ENCODE data around the gene RANBP17. TPM values are rescaled to one million over a fixed set of nuclear protein-coding genes. Genes with fewer than 3 reads are reported as not detected.
"Not testable (repeated sequence)": the region's sequence is repeated elsewhere in the genome, so short reads cannot be mapped to it uniquely, and the experiment has no call there.

RANBP17 gene
- total RNA-seq, 2 experiments from 2014 or later, result not detected

DNA sequence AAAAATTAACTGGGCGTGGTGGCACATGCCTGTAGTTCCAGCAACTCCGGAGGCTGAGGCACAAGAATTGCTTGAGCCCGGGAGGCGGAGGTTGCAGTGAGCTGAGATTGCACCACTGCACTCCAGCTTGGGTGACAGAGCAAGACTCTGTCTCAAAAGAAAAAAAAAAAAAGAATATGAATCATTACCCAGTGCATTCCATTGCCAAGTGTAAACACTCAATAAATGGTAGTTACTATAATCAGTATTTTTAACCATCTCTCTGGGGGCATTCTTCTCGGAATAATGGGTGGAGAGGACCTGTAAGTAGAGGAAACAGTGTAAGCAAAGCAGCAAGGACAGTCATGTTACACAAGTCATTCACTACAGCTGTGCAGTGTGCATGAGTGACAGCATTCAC lies 13.8 kb upstream of the RANBP17 start:
- no peak for ATAC-seq
- Mint-ChIP-seq H3K4me1 (no peaks in the 10 kb centered on the region), H3K27me3 (no peaks in the 10 kb centered on the region), H3K9me3 (ENCODE audit: low read depth) (no peaks in the 10 kb centered on the region), H3K36me3 (no peaks in the 10 kb centered on the region), H3K4me3 (no peak overlapping the region), H3K27ac (no peak overlapping the region)
- DNase-seq, result no peak
- CTCF ChIA-PET, result interaction anchor here (0.6 kb wide), 1 partner anchor 15 kb away, joined by 3 read pairs; no protein-coding TSS in a partner anchor

DNA sequence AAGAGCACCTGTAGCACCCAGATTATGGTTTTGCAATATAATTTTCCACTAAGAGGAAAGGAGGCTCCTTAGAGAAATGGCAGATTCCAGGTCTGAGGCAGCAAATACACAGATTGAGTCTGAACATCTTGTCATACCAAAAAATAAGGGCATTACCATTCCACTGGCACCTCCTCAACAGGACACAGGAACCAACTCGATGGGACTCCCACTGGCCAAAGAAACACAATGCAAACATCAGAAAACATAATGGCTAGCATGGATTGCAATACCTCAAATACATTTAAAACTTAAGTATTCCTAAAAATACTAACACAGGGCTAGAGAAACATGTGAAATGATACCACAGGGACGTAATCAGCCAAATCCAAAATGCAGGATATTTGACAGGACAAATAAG lies 12.4 kb upstream of the RANBP17 start:
- Mint-ChIP-seq H3K9me3 (ENCODE audit: low read depth) (no peaks in the 10 kb centered on the region), H3K4me1 (no peaks in the 10 kb centered on the region), H3K27ac (no peak overlapping the region), H3K4me3 (no peak overlapping the region), H3K27me3 (no peaks in the 10 kb centered on the region), H3K36me3 (no peaks in the 10 kb centered on the region)
- CTCF ChIA-PET, result no interaction called here
- no peak for DNase-seq
- ATAC-seq, result no peak

DNA sequence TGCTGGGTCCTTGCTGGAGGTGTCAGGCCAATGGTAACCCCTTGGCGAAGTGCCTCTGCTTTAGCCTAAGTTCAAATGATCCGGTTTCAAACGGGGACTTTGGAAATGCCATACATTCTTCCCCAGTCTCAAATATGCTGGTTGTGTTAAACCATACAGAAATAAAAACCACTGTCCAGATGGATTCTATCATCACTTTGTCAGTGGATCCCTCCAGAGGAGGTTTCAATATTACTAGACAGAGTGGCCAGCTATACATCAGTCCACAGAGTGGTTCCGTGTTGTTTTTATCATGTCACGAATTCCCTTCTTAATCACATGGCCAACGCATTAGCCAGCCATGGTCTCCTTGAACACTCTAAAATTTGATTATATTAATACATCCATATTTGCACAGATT lies 7.3 kb upstream of the RANBP17 start:
- CTCF ChIA-PET, result interaction anchor here (0.8 kb wide), 1 partner anchor 12 kb away, joined by 4 read pairs; no protein-coding TSS in a partner anchor
- H3K4me1 Mint-ChIP-seq, result no peaks in the 10 kb centered on the region
- H3K36me3 Mint-ChIP-seq, result no peaks in the 10 kb centered on the region
- H3K9me3 Mint-ChIP-seq (ENCODE audit: low read depth), result peaks cover 3% of the 10 kb centered on the region
- ATAC-seq (no peak), DNase-seq (no peak)
- H3K4me3 Mint-ChIP-seq, result no peak overlapping the region
- no peaks in the 10 kb centered on the region for H3K27me3 Mint-ChIP-seq
- H3K27ac Mint-ChIP-seq, result no peak overlapping the region

DNA sequence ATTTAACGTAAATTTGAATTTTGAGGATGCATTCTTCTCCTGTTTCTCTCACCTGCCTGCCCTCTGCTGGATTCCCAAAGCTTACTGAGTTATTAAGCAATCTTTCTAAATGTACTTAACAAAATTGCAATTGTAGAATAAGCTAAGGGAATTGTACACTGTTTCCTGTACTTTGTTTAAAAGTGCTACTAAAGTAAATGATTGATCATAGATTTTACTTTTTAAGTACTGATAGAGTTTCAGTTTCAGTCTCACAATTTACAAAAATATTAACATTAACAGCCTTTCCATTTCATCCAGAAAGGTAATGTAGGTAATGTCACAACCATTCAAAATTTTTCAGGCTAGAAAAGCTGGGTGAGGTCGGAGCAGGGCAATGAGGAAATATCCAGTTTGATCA lies 4.8 kb upstream of the RANBP17 start:
- no peak overlapping the region for H3K4me3 Mint-ChIP-seq
- peaks cover 3% of the 10 kb centered on the region for H3K4me1 Mint-ChIP-seq
- H3K27ac Mint-ChIP-seq, result no peak overlapping the region
- no peak for DNase-seq
- CTCF ChIA-PET, result no interaction called here
- H3K27me3 Mint-ChIP-seq, result peaks cover 11% of the 10 kb centered on the region
- H3K36me3 Mint-ChIP-seq, result peaks cover 11% of the 10 kb centered on the region
- ATAC-seq, result no peak
- peaks cover 14% of the 10 kb centered on the region for H3K9me3 Mint-ChIP-seq (ENCODE audit: low read depth)

DNA sequence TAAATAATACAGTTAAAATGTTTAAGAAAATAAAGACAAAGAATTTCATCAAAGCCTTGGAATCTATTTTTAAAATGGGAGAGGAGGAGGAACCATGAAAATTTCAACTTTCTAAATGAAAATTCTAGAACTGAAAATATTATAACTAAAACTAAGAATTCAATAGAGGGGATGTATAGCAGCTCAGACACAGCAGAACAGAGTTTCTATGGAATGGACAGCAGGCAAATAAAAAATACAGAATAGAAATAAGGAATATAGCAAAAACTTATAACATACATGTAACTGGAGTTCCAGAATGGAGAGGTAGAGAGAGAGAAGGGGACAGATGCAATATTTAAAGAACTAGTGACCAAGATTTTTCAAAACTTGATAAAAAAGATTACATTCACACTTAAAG lies 1.4 kb upstream of the RANBP17 start:
- peaks cover 11% of the 10 kb centered on the region for H3K36me3 Mint-ChIP-seq
- ATAC-seq, result no peak
- H3K4me3 Mint-ChIP-seq, result no peak overlapping the region
- no peak for DNase-seq
- H3K27me3 Mint-ChIP-seq, result peaks cover 28% of the 10 kb centered on the region
- H3K4me1 Mint-ChIP-seq, result peaks cover 3% of the 10 kb centered on the region
- peaks cover 17% of the 10 kb centered on the region for H3K9me3 Mint-ChIP-seq (ENCODE audit: low read depth)
- no peak overlapping the region for H3K27ac Mint-ChIP-seq
- CTCF ChIA-PET, result no interaction called here

DNA sequence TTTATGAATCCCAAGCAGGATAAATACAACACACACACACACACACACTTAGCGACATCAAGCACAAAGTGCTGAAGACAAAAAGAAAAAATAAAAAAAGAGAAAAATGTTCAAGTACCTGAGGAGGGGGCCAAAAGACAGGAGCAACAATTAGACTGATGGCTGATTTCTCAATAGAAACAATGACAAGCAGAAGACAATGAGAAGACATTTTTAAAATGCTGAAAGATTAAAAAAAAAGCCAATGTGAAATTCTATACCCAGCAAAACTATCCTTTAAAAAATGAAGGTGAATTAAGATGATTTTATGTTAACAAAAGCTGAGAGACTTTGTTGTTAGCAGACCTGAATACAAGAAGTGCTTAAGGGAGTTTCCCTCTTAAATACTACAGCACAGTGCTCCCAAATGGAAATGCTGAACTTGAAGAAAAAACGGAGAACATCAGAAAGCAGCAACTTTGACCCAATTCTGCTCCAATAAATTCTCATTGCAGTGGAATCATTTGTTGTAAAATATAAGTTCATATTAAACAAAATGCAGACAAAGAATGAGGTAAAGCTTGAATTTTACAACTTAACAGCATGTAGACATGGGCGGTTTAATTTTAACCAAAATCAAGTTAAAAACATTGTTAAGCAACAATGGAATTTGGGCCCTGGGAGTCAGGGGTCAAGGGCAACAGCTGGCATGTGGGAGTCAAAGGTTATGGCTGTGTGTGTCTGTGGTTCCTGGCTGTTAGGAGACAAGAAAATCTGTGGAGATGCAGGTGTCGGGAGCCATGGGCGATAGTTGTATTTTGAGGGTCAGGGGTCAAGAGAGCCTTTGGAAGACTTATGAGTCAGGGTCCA lies 776 bp upstream of the RANBP17 start:
- H3K4me1 Mint-ChIP-seq, result peaks cover 3% of the 10 kb centered on the region
- no peak for ATAC-seq
- peaks cover 28% of the 10 kb centered on the region for H3K27me3 Mint-ChIP-seq
- peak overlapping the region; percentile 47 for H3K27ac Mint-ChIP-seq
- no peak for DNase-seq
- peaks cover 17% of the 10 kb centered on the region for H3K9me3 Mint-ChIP-seq (ENCODE audit: low read depth)
- CTCF ChIA-PET, result no interaction called here
- no peak overlapping the region for H3K4me3 Mint-ChIP-seq
- H3K36me3 Mint-ChIP-seq, result peaks cover 11% of the 10 kb centered on the region

DNA sequence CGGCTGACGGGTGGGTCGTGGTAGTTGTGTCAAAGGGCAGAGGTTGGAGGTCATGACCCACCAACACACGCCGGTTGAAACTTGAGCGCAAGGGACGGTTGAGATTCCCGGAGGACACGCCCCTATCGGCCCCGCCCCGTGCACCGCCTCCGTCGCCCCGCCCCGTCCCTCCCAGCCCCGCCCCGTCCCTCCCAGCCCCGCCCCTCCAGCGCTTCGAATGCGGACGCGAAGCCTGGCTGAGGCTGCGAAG lies 226 bp upstream of the RANBP17 start:
- CTCF ChIA-PET, result no interaction called here
- ATAC-seq (no peak), DNase-seq (no peak)
- Mint-ChIP-seq H3K4me3 (no peak overlapping the region), H3K9me3 (ENCODE audit: low read depth) (peaks cover 17% of the 10 kb centered on the region), H3K36me3 (peaks cover 11% of the 10 kb centered on the region), H3K27ac (peak overlapping the region; percentile 47), H3K27me3 (peaks cover 28% of the 10 kb centered on the region), H3K4me1 (peaks cover 3% of the 10 kb centered on the region)

DNA sequence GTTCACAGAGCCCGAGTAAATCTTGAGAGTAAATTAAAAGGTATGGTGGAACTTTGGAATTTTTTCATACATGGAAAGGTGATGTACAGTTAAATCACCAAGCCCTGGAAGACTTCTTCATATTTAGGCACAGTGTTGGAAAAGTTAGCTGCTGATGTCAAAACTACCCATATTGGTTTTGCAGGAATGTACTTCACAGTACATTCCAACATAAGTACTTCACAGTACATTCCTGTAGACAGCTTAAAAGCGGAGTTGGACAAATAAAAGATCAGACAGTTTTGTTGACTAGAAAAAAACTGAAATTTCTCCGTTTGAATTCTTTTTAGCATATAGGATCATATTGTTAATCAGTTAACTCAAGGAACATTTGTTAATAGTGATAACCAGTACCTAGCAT lies 1.8 kb downstream of the RANBP17 start:
- no peak overlapping the region for H3K27ac Mint-ChIP-seq
- ATAC-seq, result no peak

DNA sequence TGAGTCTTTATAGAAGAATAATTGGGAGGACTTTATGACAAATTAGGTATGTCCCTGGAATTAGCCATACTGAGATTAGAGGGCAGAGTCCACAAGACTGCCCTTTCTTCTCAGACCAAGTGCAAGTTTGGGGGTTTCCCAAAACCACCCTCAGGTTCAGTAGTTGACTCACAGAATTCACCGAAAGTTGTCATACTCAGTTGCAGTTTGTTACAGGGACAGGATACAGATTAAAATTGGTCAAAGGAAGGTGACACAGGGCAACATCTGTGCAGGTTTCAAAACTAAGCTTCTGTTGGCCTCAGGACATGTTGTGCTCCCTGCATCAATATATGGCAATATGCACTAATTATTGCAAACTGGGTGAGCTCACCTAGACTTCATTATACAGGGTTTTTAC lies 3.8 kb downstream of the RANBP17 start:
- Mint-ChIP-seq H3K4me1 (peaks cover 3% of the 10 kb centered on the region), H3K4me3 (no peak overlapping the region), H3K9me3 (ENCODE audit: low read depth) (peaks cover 12% of the 10 kb centered on the region), H3K27me3 (peaks cover 26% of the 10 kb centered on the region), H3K27ac (no peak overlapping the region), H3K36me3 (peaks cover 9% of the 10 kb centered on the region)
- CTCF ChIA-PET, result interaction anchor here (1.5 kb wide), 1 partner anchor 41 kb away, joined by 3 read pairs; no protein-coding TSS in a partner anchor
- ATAC-seq, result no peak
- no peak for DNase-seq

More for the DNA sequence above, 1.8 kb downstream of the RANBP17 start:
- Mint-ChIP-seq H3K27me3 (peaks cover 28% of the 10 kb centered on the region), H3K36me3 (peaks cover 11% of the 10 kb centered on the region), H3K9me3 (ENCODE audit: low read depth) (peaks cover 16% of the 10 kb centered on the region), H3K4me1 (peaks cover 3% of the 10 kb centered on the region), H3K4me3 (no peak overlapping the region)
- CTCF ChIA-PET, result no interaction called here
- DNase-seq, result no peak

DNA sequence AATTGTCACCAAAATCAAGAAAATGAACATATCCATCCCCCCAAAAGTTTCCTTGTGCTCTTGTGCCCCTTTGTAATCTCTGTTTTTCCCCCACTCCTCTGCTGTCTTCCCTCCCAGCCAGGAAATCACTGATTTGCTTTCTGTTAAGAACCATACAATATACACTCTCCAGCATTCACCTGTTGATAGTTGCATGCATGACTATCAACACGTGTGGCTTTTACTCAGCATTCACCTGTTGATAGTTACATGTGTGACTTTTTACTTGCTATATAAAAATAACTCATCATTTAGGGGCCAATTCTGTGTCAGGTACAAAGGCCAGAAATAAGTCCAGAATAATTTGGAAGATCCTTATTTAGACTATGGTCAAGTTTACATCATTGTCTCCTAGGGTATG lies 6.0 kb downstream of the RANBP17 start:
- Mint-ChIP-seq H3K4me3 (no peak overlapping the region), H3K9me3 (ENCODE audit: low read depth) (no peaks in the 10 kb centered on the region), H3K27ac (no peak overlapping the region), H3K36me3 (no peaks in the 10 kb centered on the region), H3K27me3 (peaks cover 12% of the 10 kb centered on the region), H3K4me1 (no peaks in the 10 kb centered on the region)
- DNase-seq, result no peak
- CTCF ChIA-PET, result no interaction called here
- ATAC-seq, result no peak

DNA sequence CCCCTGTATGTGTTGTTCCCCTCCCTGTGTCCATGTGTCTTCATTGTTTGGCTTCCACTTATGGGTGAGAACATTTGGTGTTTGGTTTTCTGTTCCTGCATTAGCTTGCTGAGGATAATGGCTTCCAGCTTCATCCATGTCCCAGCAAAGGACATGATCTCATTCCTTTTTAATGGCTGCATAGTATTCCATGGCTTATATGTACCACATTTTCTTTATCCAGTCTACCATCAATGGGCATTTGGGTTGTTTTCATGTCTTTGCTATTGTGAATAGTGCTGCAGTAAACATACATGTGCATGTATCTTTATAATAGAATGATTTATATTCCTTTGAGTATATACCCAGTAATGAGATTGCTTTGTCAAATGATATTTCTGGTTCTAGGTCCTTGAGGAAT lies 8.6 kb downstream of the RANBP17 start:
- ATAC-seq; H3K4me1 Mint-ChIP-seq; DNase-seq; H3K36me3 Mint-ChIP-seq; H3K27ac Mint-ChIP-seq; CTCF ChIA-PET; H3K9me3 Mint-ChIP-seq (ENCODE audit: low read depth); H3K27me3 Mint-ChIP-seq; H3K4me3 Mint-ChIP-seq: not testable (repeated sequence)

DNA sequence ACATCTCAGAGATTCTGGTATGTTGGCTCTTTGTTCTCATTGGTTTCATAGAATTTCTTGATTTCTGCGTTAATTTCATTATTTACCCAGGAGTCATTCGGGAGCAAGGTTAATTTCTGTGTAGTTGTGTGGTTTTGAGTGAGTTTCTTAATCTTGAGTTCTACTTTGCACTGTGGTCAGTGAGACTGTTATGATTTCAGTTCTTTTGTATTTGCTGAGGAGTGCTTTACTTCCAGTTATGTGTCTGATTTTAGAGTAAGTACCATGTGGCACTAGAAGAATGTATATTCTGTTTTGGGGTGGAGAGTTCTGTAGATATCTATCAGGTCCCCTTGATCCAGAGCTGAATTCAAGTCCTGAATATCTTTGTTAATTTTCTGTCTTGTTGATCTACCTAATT lies 12.2 kb downstream of the RANBP17 start:
- no peak for DNase-seq
- no peak for ATAC-seq
- CTCF ChIA-PET, result no interaction called here
- H3K9me3 Mint-ChIP-seq (ENCODE audit: low read depth), result no peaks in the 10 kb centered on the region
- H3K4me3 Mint-ChIP-seq, result no peak overlapping the region
- no peaks in the 10 kb centered on the region for H3K36me3 Mint-ChIP-seq
- no peaks in the 10 kb centered on the region for H3K27me3 Mint-ChIP-seq
- H3K4me1 Mint-ChIP-seq, result no peaks in the 10 kb centered on the region
- no peak overlapping the region for H3K27ac Mint-ChIP-seq

DNA sequence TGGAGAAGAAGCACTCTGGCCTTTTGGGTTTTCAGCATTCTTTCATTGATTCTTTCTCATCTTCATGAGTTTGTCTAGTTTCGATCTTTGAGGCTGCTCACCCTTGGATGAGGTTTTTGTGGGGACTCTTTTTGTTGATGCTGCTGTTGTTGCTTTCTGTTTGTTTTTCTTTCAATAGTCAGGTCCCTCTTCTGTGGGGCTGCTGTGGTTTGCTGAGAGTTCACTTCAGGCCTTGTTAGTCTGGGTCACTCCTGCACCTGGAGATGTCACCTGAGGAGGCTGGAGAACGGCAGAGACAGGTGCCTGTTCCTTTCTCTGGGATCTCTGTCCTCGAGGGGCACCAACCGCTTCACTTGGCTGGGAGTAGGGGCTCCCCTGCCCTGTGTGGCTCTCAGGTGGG lies 14.0 kb downstream of the RANBP17 start:
- no peak overlapping the region for H3K4me3 Mint-ChIP-seq
- H3K4me1 Mint-ChIP-seq, result no peaks in the 10 kb centered on the region
- CTCF ChIA-PET, result no interaction called here
- no peak overlapping the region for H3K27ac Mint-ChIP-seq
- no peaks in the 10 kb centered on the region for H3K9me3 Mint-ChIP-seq (ENCODE audit: low read depth)
- H3K27me3 Mint-ChIP-seq, result no peaks in the 10 kb centered on the region
- no peak for DNase-seq
- H3K36me3 Mint-ChIP-seq, result no peaks in the 10 kb centered on the region
- no peak for ATAC-seq

DNA sequence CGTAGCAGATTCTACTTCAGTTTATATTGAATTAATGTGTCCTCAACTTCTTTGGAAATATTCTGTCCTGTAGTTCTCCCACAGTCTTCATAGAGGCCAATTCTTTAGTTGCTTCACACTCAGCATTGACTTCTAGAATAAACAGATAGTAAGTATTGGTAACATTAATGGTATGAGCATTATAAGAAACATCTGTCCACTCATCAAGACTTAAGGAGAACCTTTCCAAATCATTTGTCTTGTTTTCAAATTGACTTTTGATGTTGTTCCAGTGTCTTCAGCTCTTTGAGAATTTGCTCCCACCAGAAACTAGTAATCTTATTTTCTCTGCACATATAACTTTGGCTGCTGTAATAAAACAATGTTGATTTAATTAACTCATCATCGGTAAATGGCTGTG lies 18.3 kb downstream of the RANBP17 start:
- DNase-seq, result no peak
- Mint-ChIP-seq H3K27ac (no peak overlapping the region), H3K4me1 (no peaks in the 10 kb centered on the region), H3K4me3 (no peak overlapping the region), H3K27me3 (no peaks in the 10 kb centered on the region), H3K9me3 (ENCODE audit: low read depth) (no peaks in the 10 kb centered on the region), H3K36me3 (no peaks in the 10 kb centered on the region)
- no peak for ATAC-seq
- CTCF ChIA-PET, result no interaction called here

DNA sequence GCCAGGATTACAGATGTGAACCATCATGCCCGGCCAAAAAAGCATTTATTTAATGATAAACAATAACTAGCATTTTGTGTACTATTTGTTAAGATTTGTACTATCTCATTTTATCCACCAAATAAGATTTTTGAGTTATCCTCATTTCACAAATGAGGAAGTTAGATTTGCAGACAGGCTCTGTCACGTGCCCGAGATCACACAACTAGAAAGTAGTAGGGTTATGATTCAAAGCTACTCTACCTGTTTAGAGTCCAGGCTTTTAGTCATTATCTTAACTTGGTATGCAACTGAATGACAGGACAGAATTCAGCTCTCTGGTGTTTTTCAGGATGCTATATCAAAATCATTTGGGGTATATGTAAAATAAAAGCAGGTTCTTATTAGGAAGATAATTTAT lies 20.5 kb downstream of the RANBP17 start:
- DNase-seq (no peak), ATAC-seq (no peak)
- no peak overlapping the region for H3K4me3 Mint-ChIP-seq
- no peaks in the 10 kb centered on the region for H3K36me3 Mint-ChIP-seq
- H3K9me3 Mint-ChIP-seq (ENCODE audit: low read depth), result no peaks in the 10 kb centered on the region
- H3K27me3 Mint-ChIP-seq, result no peaks in the 10 kb centered on the region
- CTCF ChIA-PET, result no interaction called here
- H3K4me1 Mint-ChIP-seq, result no peaks in the 10 kb centered on the region
- H3K27ac Mint-ChIP-seq, result no peak overlapping the region
